DOHH2 (cell line): ENCODE measurements around the gene SLC9A7.

Source experiments
- H3F3A ChIP-seq: fragments of 200-600 bp; sonication (generic), shearing (Covaris generic); 2 replicates; pipeline ENCODE4 v1.6.0; 2016; ENCODE audit warnings: antibody characterized with exemption, mild to moderate bottlenecking; ENCODE audit not compliant: control insufficient read depth, insufficient read depth
- H3K27ac ChIP-seq: fragments of 200-600 bp; sonication (generic); 2 replicates; pipeline ENCODE4 v1.5.1; 2014; ENCODE audit warnings: low read depth, mild to moderate bottlenecking, low read length, moderate library complexity
- H3K27me3 ChIP-seq: fragments of 200-600 bp; sonication (generic); 2 replicates; pipeline ENCODE4 v1.6.1; 2014; ENCODE audit warnings: mild to moderate bottlenecking, low read length, mixed read lengths; ENCODE audit not compliant: control insufficient read depth
- H3K36me3 ChIP-seq: fragments of 200-600 bp; sonication (generic); 2 replicates; pipeline ENCODE4 v1.6.1; 2014; ENCODE audit warnings: mild to moderate bottlenecking, low read length, moderate library complexity, mixed read lengths; ENCODE audit not compliant: control insufficient read depth
- H3K4me1 ChIP-seq: fragments of 200-600 bp; sonication (generic); 2 replicates; pipeline ENCODE4 v1.6.1; 2014; ENCODE audit warnings: mild to moderate bottlenecking, low read length, mixed read lengths; ENCODE audit not compliant: control insufficient read depth
- H3K4me2 ChIP-seq: fragments of 200-600 bp; sonication (generic); 2 replicates; pipeline ENCODE4 v1.6.0; 2014; ENCODE audit warnings: mild to moderate bottlenecking, low read length, moderate library complexity
- H3K4me3 ChIP-seq: fragments of 200-600 bp; sonication (generic); 2 replicates; pipeline ENCODE4 v1.5.1; 2014; ENCODE audit warnings: mild to moderate bottlenecking, low read length, mixed read lengths
- H3K79me2 ChIP-seq: fragments of 200-600 bp; sonication (generic); 2 replicates; pipeline ENCODE4 v1.6.1; 2014; ENCODE audit warnings: mild to moderate bottlenecking, low read length, mixed read lengths; ENCODE audit not compliant: control insufficient read depth
- H3K9me2 ChIP-seq: fragments of 200-600 bp; sonication (generic); replicated peaks from 2 replicates; pipeline ENCODE4 v1.6.1; 2014; ENCODE audit warnings: mild to moderate bottlenecking, low read length, mixed read lengths; ENCODE audit not compliant: control insufficient read depth
- H3K9me3 ChIP-seq: fragments of 200-600 bp; sonication (generic); 2 replicates; pipeline ENCODE4 v1.6.1; 2014; ENCODE audit warnings: antibody characterized with exemption, low read length, mixed read lengths; ENCODE audit not compliant: control insufficient read depth, insufficient read depth
- H4K20me1 ChIP-seq: fragments of 200-600 bp; sonication (generic); 2 replicates; pipeline ENCODE4 v1.6.0; 2014; ENCODE audit warnings: low read depth, mild to moderate bottlenecking, antibody characterized with exemption, low read length, moderate library complexity; ENCODE audit not compliant: control insufficient read depth, insufficient read depth
- CTCF ChIP-seq: fragments of 200-600 bp; sonication (generic); IDR thresholded peaks from one replicate; pipeline ENCODE4 v1.5.1; 2014; ENCODE audit warnings: antibody characterized with exemption, mild to moderate bottlenecking, low read depth, low read length; ENCODE audit not compliant: poor library complexity, severe bottlenecking
- EZH2phosphoT487 ChIP-seq: fragments of 200-600 bp; sonication (generic); IDR thresholded peaks from 2 replicates; pipeline ENCODE4 v1.6.1; 2017; ENCODE audit warnings: borderline replicate concordance, mild to moderate bottlenecking, antibody characterized with exemption, low read length, moderate library complexity, mixed read lengths

The SLC9A7 gene

DNA sequence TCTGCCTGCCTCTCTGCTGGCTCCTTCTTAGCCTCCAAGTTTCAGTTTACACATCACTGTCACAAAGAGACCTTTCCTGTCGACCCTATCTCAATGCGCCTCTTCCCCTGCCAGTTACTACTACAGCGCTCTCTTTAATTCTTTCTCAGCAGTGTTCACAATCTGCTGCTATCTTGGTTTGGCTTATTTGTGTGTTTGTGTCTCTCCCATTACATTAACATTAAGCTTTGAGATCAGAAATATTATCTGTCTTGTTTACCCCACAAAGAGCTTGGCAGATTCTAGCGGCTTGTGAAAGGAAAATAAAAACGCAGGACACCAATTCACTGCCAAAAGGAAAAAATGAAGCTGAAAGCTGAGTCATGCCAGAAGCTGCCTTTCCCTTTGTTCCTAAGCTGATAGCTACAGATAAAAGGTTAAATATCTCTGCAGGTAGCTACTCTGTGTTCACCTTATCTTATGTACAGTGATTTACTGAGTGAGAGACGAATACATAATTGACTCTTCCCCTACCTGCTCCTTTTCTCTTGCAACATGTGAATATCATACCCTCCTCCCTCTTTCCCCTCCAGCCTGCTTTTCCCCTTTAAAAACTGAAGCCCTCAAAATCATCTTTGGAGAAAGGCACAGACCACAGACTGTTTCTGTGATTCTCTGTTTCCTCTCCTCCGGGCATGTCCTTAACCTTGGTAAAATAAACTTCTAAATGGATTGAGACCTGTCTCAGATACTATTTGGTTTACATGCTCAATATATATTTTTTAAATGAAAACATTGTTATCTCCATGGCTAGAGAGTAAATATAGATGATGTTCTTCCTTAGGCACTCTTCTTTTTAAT, 19.3 kb upstream of the SLC9A7 start:
- no peaks in the 10 kb centered on the region for H3K27me3 ChIP-seq
- H3K4me2 ChIP-seq: no peak overlapping the region
- TF ChIP-seq EZH2phosphoT487: no peak
- no peak for TF ChIP-seq CTCF
- no peaks in the 10 kb centered on the region for H3K4me1 ChIP-seq
- H3K4me3 ChIP-seq: no peak overlapping the region
- no peak overlapping the region for H3K27ac ChIP-seq
- no peaks in the 10 kb centered on the region for H3K9me3 ChIP-seq
- no peaks in the 10 kb centered on the region for H4K20me1 ChIP-seq
- H3F3A ChIP-seq: no peaks in the 10 kb centered on the region
- no peaks in the 10 kb centered on the region for H3K36me3 ChIP-seq
- H3K79me2 ChIP-seq: no peaks in the 10 kb centered on the region
- H3K9me2 ChIP-seq: no peaks in the 10 kb centered on the region

DNA sequence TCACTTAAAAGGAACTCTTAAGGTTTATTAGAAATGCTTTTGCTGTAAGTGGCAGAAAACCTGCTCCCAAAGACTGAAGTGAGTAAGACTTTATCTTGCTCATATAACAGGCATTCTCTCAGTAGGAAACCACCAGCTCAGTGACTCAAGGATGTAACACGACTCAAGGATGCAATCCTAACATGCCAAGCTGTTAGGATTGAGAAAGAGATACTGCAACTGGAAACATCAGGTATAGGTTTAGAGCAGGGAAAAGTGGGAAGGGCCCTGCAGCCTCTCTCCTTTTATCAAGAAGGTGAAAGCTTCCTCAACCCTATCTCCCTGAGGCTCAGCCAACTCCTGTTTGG, 11.9 kb upstream of the SLC9A7 start:
- Histone ChIP-seq H3K4me1 (no peaks in the 10 kb centered on the region), H3K27ac (no peak overlapping the region), H3K79me2 (no peaks in the 10 kb centered on the region), H3K9me3 (no peaks in the 10 kb centered on the region), H3K4me3 (no peak overlapping the region), H3K27me3 (peaks cover 4% of the 10 kb centered on the region; the same call in 1 of the 2 replicates), H3F3A (no peaks in the 10 kb centered on the region), H3K36me3 (no peaks in the 10 kb centered on the region), H3K9me2 (no peaks in the 10 kb centered on the region), H3K4me2 (no peak overlapping the region), H4K20me1 (no peaks in the 10 kb centered on the region)
- TF ChIP-seq CTCF: no peak
- TF ChIP-seq EZH2phosphoT487: no peak

DNA sequence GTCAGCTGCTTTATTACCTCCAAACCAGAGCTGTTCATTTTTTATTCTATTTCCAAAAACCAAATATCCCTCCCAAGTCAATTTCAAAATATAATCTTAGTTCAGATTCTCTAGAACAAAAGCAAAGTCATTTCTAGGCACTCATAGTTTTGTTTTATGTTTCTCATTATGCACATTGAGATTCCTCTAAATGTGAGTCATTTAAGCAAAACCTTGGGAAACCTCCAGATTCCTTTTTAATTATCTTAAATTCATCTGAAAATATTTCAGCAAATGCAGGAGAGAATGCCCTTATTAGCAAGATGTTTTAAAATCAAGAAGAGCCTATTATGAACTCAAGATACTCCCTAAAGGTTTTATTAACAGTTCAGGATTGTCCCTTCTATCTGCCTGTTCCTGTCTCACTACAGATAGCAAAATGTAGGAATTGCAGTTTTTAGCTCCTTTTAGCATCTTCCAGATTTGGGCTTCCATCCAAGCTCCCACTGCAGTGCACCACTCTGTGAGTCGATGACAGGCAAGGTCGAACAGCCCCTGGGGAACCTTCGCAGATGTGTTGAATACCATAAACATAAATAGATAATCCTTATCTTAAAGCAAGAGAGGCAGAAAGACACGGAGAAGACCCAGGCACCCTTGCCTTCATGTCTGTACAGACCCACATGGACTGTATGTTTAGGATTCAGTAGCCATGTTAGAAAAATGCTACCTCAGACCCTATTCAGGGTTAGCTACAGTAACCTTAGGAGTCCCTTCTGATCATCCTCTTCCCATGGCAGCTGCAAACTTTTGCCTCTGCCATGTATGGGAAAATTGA, 11.3 kb upstream of the SLC9A7 start:
- Histone ChIP-seq H3K36me3 (no peaks in the 10 kb centered on the region), H4K20me1 (no peaks in the 10 kb centered on the region), H3K27me3 (peaks cover 4% of the 10 kb centered on the region; the same call in 1 of the 2 replicates), H3K9me2 (no peaks in the 10 kb centered on the region), H3K27ac (no peak overlapping the region), H3K4me2 (no peak overlapping the region), H3K9me3 (no peaks in the 10 kb centered on the region), H3K4me3 (no peak overlapping the region), H3F3A (no peaks in the 10 kb centered on the region), H3K79me2 (no peaks in the 10 kb centered on the region), H3K4me1 (no peaks in the 10 kb centered on the region)
- no peak for TF ChIP-seq CTCF
